ENCODE results near the gene ZNF454. TPM values are rescaled to one million over a fixed set of nuclear protein-coding genes. Genes with fewer than 3 reads are reported as not detected.

The ZNF454 gene
- total RNA-seq, 2 donors from 2014 or later, result 0.86 TPM; not detected in 1

DNA sequence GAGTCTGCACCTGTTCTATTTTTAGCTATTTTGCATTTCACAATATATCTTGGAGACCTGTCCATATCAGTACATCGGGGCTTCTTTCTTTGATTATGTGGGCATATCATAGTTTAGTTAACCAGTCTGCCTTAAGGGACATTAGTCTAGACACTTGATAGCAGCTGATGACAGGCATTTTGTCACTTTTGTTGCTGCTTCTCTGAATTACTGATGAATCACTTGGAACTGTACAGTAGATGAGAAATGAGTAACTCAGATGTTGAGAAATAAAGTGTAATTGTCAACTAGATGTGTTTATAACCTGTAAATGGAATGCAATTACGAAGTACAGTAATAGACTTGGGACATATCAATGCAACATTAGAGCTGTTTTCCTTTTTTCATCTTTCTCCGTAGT lies 38.1 kb upstream of the ZNF454 start:
- TF ChIP-seq, protein P1, sequence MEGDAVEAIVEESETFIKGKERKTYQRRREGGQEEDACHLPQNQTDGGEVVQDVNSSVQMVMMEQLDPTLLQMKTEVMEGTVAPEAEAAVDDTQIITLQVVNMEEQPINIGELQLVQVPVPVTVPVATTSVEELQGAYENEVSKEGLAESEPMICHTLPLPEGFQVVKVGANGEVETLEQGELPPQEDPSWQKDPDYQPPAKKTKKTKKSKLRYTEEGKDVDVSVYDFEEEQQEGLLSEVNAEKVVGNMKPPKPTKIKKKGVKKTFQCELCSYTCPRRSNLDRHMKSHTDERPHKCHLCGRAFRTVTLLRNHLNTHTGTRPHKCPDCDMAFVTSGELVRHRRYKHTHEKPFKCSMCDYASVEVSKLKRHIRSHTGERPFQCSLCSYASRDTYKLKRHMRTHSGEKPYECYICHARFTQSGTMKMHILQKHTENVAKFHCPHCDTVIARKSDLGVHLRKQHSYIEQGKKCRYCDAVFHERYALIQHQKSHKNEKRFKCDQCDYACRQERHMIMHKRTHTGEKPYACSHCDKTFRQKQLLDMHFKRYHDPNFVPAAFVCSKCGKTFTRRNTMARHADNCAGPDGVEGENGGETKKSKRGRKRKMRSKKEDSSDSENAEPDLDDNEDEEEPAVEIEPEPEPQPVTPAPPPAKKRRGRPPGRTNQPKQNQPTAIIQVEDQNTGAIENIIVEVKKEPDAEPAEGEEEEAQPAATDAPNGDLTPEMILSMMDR (conservative IDR thresholded peaks at IDR 0.05), result no peak
- peaks cover 61% of the 10 kb centered on the region for H3K9me3 Mint-ChIP-seq
- H3K27me3 Mint-ChIP-seq (ENCODE audit: insufficient read depth), result no peaks in the 10 kb centered on the region
- no peaks in the 10 kb centered on the region for H3K4me1 ChIP-seq (ENCODE audit: control insufficient read depth, insufficient read depth, low read length)
- DNase-seq, result no peak
- no peak overlapping the region for H3K4me3 Mint-ChIP-seq
- no peaks in the 10 kb centered on the region for H3K27me3 ChIP-seq (ENCODE audit: control insufficient read depth, insufficient read depth, low read length, poor library complexity, severe bottlenecking)
- H3K4me1 Mint-ChIP-seq, result no peaks in the 10 kb centered on the region
- H3K9me3 ChIP-seq (ENCODE audit: control insufficient read depth, low read length), result peaks cover 43% of the 10 kb centered on the region
- no peak overlapping the region for H3K27ac Mint-ChIP-seq
- no peaks in the 10 kb centered on the region for H3K36me3 ChIP-seq (ENCODE audit: control insufficient read depth, insufficient read depth, low read length)
- no peak overlapping the region for H3K27ac ChIP-seq (ENCODE audit: low read depth, low read length)
- 60 to 72% methylated on average over 1 to 3 of the region's 3 CpGs for WGBS, 2 experiments (ENCODE audit: insufficient coverage in 1 of 2, insufficient read length in 1 of 2)
- no peak overlapping the region for H3K4me3 ChIP-seq (ENCODE audit: low read length)
- no peak overlapping the region for H3K9ac ChIP-seq (ENCODE audit: extremely low read depth, low read length, poor library complexity, severe bottlenecking)
- H3K36me3 Mint-ChIP-seq (ENCODE audit: low read depth), result peaks cover 35% of the 10 kb centered on the region

DNA sequence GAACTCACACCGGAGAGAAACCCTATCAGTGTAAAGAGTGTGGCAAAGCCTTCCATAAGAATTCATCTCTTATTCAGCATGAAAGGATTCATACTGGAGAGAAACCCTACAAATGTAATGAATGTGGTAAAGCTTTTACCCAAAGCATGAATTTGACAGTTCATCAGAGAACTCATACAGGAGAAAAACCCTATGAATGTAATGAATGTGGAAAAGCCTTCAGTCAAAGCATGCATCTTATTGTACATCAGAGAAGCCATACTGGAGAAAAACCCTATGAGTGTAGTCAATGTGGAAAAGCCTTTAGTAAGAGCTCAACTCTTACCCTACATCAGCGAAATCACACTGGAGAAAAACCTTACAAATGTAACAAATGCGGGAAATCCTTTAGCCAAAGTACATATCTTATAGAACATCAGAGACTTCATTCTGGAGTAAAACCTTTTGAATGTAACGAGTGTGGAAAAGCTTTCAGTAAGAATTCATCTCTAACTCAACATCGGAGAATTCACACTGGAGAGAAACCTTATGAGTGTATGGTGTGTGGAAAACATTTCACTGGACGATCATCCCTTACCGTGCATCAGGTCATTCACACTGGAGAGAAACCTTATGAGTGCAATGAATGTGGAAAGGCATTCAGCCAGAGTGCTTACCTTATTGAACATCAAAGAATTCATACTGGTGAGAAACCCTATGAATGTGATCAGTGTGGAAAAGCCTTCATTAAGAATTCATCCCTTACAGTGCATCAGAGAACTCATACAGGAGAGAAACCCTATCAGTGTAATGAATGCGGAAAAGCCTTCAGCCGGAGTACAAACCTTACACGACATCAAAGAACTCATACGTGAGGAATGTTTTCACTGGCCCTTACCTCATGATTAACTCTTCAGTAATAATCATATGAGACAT lies 8.9 kb upstream of the ZNF454 start:
- Histone ChIP-seq H3K36me3 (ENCODE audit: control insufficient read depth, insufficient read depth, low read length) (no peaks in the 10 kb centered on the region), H3K9ac (ENCODE audit: extremely low read depth, low read length, poor library complexity, severe bottlenecking) (no peak overlapping the region), H3K27me3 (ENCODE audit: control insufficient read depth, insufficient read depth, low read length, poor library complexity, severe bottlenecking) (no peaks in the 10 kb centered on the region), H3K9me3 (ENCODE audit: control insufficient read depth, low read length) (peaks cover 97% of the 10 kb centered on the region), H3K4me1 (ENCODE audit: control insufficient read depth, insufficient read depth, low read length) (no peaks in the 10 kb centered on the region), H3K4me3 (ENCODE audit: low read length) (peak overlapping the region; percentile 67), H3K27ac (ENCODE audit: low read depth, low read length) (no peak overlapping the region)
- no peak for DNase-seq
- H3K4me3 Mint-ChIP-seq, result no peak overlapping the region
- peaks cover 42% of the 10 kb centered on the region for H3K36me3 Mint-ChIP-seq (ENCODE audit: low read depth)
- no peaks in the 10 kb centered on the region for H3K4me1 Mint-ChIP-seq
- 85 to 90% methylated on average over 5 to 11 of the region's 11 CpGs for WGBS, 2 experiments (ENCODE audit: insufficient coverage in 1 of 2, insufficient read length in 1 of 2)
- no peak overlapping the region for H3K27ac Mint-ChIP-seq
- peaks cover 95% of the 10 kb centered on the region for H3K9me3 Mint-ChIP-seq
- TF ChIP-seq, protein P1 (conservative IDR thresholded peaks at IDR 0.05), result no peak
- H3K27me3 Mint-ChIP-seq (ENCODE audit: insufficient read depth), result peaks cover 5% of the 10 kb centered on the region

DNA sequence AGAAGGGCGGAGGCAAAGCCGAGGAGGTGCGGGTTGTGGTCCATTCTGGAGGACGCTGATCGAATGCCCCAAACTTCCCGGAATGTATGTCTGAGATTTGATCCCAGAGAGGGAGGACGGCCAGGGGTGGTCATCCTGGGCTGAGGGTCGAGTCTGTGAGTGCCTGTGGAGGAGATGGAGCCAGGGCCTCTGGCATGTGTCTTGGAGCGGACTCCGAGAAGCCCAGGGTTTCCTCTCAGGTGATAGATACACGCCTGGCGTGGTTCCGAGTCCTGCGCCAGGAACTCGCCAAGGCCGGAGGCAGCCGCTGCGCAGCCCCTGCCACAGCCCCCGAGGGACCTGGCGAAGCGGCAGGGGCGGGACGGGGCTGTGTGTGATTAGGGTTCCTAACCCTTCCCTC lies 363 bp downstream of the ZNF454 start:
- Mint-ChIP-seq H3K4me1 (no peaks in the 10 kb centered on the region), H3K36me3 (ENCODE audit: low read depth) (no peaks in the 10 kb centered on the region), H3K27ac (no peak overlapping the region), H3K27me3 (ENCODE audit: insufficient read depth) (no peaks in the 10 kb centered on the region), H3K4me3 (no peak overlapping the region), H3K9me3 (peaks cover 99% of the 10 kb centered on the region)
- no peaks in the 10 kb centered on the region for H3K36me3 ChIP-seq (ENCODE audit: control insufficient read depth, insufficient read depth, low read length)
- TF ChIP-seq, protein P1 (conservative IDR thresholded peaks at IDR 0.05), result no peak
- no peak overlapping the region for H3K27ac ChIP-seq (ENCODE audit: low read depth, low read length)
- DNase-seq, result no peak
- H3K4me1 ChIP-seq (ENCODE audit: control insufficient read depth, insufficient read depth, low read length), result no peaks in the 10 kb centered on the region
- no peak overlapping the region for H3K9ac ChIP-seq (ENCODE audit: extremely low read depth, low read length, poor library complexity, severe bottlenecking)
- peaks cover 73% of the 10 kb centered on the region for H3K9me3 ChIP-seq (ENCODE audit: control insufficient read depth, low read length)
- no peaks in the 10 kb centered on the region for H3K27me3 ChIP-seq (ENCODE audit: control insufficient read depth, insufficient read depth, low read length, poor library complexity, severe bottlenecking)
- 81% methylated on average over 9 to 23 of the region's 23 CpGs for WGBS, 2 experiments (ENCODE audit: insufficient coverage in 1 of 2, insufficient read length in 1 of 2)
- peak overlapping the region; percentile 68 for H3K4me3 ChIP-seq (ENCODE audit: low read length)
